Nephron progenitor cell (in vitro differentiated cells): ENCODE measurements around the gene CRLF2.
A peak's percentile ranks its signal among the peaks of the same experiment; 100 is the strongest.
"Not testable (repeated sequence)": the region's sequence is repeated elsewhere in the genome, so short reads cannot be mapped to it uniquely, and the experiment has no call there.

ENCODE experiments used
- DNase-seq: peaks from one replicate; pipeline ENCODE4 v3.0.0; 2021
- H3K27ac Mint-ChIP-seq: 2 replicates; pipeline ENCODE4 v1.8.0; 2021; ENCODE audit warnings: mild to moderate bottlenecking, moderate library complexity, mixed read lengths
- H3K27me3 Mint-ChIP-seq: 2 replicates; pipeline ENCODE4 v1.8.0; 2021; ENCODE audit warnings: mild to moderate bottlenecking, low read depth, mixed read lengths; ENCODE audit not compliant: poor library complexity
- H3K36me3 Mint-ChIP-seq: 2 replicates; pipeline ENCODE4 v1.8.0; 2021; ENCODE audit warnings: low read depth, mixed read lengths
- H3K4me1 Mint-ChIP-seq: 2 replicates; pipeline ENCODE4 v1.8.0; 2021; ENCODE audit warnings: mixed read lengths
- H3K4me3 Mint-ChIP-seq: 2 replicates; pipeline ENCODE4 v1.8.0; 2021; ENCODE audit warnings: mild to moderate bottlenecking, moderate library complexity, mixed read lengths
- H3K9me3 Mint-ChIP-seq: 2 replicates; pipeline ENCODE4 v1.8.0; 2021; ENCODE audit warnings: mild to moderate bottlenecking, moderate library complexity, mixed read lengths
- CTCF ChIP-seq: fragments of 200-600 bp; sonication (generic); IDR thresholded peaks from 2 replicates; pipeline ENCODE4 v1.5.0; 2021; ENCODE audit warnings: antibody characterized with exemption

Gene CRLF2

GRCh38 chrX:1181170-1181569 is 31.3 kb downstream of the CRLF2 start:
- no peak overlapping the region for H3K4me3 Mint-ChIP-seq
- H3K36me3 Mint-ChIP-seq, result no peaks in the 10 kb centered on the region
- no peak for DNase-seq
- peaks cover 6% of the 10 kb centered on the region for H3K27me3 Mint-ChIP-seq
- H3K27ac Mint-ChIP-seq, result no peak overlapping the region
- TF ChIP-seq CTCF, result no peak
- peaks cover 18% of the 10 kb centered on the region for H3K4me1 Mint-ChIP-seq
- H3K9me3 Mint-ChIP-seq, result peaks cover 3% of the 10 kb centered on the region

GRCh38 chrX:1178580-1179057 is 33.8 kb downstream of the CRLF2 start:
- peaks cover 6% of the 10 kb centered on the region for H3K27me3 Mint-ChIP-seq
- H3K27ac Mint-ChIP-seq, result peak overlapping the region; percentile 36
- no peaks in the 10 kb centered on the region for H3K36me3 Mint-ChIP-seq
- peaks cover 18% of the 10 kb centered on the region for H3K4me1 Mint-ChIP-seq
- H3K9me3 Mint-ChIP-seq, result peaks cover 3% of the 10 kb centered on the region
- DNase-seq, result no peak
- H3K4me3 Mint-ChIP-seq, result no peak overlapping the region
- TF ChIP-seq CTCF, result no peak

DNA sequence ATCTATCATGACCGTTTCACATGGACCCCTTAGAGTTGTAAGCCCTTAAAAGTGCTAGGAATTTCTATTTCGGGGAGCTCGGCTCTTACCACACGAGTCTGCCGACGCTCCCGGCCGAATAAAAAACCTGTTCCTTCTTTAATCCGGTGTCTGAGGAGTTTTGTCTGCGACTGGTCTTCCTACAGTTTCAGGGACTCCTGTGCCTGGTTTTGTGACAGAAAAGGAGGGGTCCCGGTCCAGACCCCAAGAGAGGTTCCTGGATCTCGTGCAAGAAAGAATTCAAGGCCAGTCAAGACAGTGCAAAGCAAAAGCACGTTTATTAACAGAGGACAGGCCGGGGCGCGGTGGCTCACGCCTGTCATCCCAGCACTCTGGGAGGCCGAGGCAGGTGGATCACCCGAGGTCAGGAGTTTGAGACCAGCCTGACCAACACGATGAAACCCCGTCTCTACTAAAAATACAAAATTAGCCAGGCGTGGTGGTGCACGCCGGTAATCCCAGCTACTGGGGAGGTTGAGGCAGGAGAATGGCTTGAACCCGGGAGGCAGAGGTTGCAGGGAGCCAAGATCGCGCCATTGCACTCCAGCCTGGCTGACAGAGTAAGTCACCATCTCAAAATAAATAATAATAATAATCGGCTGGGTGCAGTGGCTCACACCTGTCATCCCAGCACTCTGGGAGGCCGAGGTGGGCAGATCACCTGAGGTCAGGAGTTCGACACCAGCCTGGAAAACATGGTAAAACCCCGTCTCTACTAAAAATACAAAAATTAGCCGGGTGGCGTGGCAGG is 35.7 kb downstream of the CRLF2 start:
- not testable (repeated sequence) for DNase-seq, H3K36me3 Mint-ChIP-seq, H3K27ac Mint-ChIP-seq, H3K9me3 Mint-ChIP-seq, H3K4me3 Mint-ChIP-seq
- Mint-ChIP-seq H3K27me3 (peaks cover 19% of the 10 kb centered on the region), H3K4me1 (peaks cover 24% of the 10 kb centered on the region)

DNA sequence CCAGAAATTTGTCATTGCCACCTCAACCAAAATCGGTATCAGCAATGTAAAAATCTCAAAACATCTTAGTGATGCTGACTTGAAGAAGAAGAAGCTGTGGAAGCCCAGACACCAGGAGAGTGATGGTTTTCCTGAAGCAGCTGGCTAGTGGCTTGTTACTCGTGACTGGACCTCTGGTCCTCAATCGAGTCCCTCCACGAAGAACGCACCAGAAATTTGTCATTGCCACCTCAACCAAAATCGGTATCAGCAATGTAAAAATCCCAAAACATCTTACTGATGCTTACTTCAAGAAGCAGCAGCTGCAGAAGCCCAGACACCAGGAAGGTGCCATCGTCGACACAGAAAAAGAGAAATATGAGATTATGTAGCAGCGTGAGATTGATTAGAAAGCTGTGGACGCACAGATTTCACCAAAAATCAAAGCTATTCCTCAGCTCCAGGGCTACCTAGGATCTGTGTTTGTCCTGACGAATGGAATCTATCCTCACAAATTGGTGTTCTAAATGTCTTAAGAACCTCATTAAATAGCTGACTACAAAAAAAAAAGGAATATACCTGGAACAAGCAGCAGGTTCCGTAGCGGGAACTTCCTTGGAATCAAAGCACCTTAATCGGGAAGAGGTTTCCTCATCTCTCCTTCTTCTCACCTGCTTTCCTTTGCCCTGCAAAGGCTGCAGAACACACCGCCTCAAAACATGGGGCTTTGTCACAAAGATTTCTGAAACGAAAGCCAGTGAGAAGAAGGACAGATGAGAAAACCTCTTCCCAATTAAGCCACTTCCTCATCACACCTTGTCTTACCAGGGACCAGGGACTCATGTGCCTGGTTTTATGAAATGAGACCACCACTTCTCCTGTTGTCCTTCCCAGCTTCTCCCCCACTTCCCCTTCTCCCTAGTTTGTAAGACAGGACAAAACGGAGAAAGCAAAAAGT is 37.6 kb downstream of the CRLF2 start:
- H3K36me3 Mint-ChIP-seq, H3K27ac Mint-ChIP-seq, H3K9me3 Mint-ChIP-seq, H3K4me3 Mint-ChIP-seq, DNase-seq: not testable (repeated sequence)
- peaks cover 29% of the 10 kb centered on the region for H3K27me3 Mint-ChIP-seq
- peaks cover 29% of the 10 kb centered on the region for H3K4me1 Mint-ChIP-seq

DNA sequence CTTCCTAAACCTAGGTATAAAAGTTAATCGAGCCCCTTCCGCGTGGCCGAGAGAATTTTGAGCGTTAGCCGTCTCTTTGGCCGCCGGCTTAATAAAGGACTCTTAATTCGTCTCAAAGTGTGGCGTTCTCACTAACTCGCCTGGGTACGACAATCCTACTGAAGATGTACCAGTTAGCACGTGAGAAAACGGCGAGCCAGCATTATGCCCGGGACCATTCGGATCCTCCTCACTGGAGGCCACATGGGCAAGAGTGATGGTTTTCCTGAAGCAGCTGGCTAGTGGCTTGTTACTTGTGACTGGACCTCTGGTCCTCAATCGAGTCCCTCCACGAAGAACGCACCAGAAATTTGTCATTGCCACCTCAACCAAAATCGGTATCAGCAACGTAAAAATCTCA is 39.0 kb downstream of the CRLF2 start:
- not testable (repeated sequence) for DNase-seq

GRCh38 chrX:1172496-1172895 is 40.0 kb downstream of the CRLF2 start:
- Mint-ChIP-seq H3K27ac (peak overlapping the region; percentile 8), H3K27me3 (peaks cover 41% of the 10 kb centered on the region), H3K4me3 (no peak overlapping the region), H3K36me3 (no peaks in the 10 kb centered on the region), H3K9me3 (peaks cover 6% of the 10 kb centered on the region), H3K4me1 (peaks cover 23% of the 10 kb centered on the region)
- TF ChIP-seq CTCF, result no peak
- no peak for DNase-seq

More for the DNA sequence above, 39.0 kb downstream of the CRLF2 start:
- Mint-ChIP-seq H3K4me1 (peaks cover 25% of the 10 kb centered on the region), H3K27ac (peak overlapping the region; percentile 62), H3K27me3 (peaks cover 34% of the 10 kb centered on the region)
- not testable (repeated sequence) for H3K4me3 Mint-ChIP-seq, H3K9me3 Mint-ChIP-seq, H3K36me3 Mint-ChIP-seq

DNA sequence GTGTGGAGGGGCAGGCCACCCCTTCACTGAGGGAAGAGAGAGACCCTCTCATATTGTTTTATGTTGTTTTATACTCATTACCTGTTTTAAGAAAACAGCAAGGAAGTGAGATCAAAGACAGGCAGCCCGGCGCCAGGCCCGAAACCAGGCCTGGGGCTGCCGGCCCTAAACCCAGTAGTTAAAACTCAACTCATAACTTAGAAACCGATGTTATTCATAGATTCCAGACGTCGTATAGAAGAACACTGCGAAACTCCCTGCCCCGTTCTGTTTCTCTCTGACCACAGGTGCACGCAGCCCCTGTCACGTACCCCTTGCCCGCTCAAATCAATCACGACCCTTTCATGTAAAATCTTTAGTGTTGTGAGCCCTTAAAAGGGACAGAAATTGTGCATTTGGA is 40.5 kb downstream of the CRLF2 start:
- H3K36me3 Mint-ChIP-seq, DNase-seq, H3K4me3 Mint-ChIP-seq, H3K9me3 Mint-ChIP-seq: not testable (repeated sequence)
- Mint-ChIP-seq H3K27ac (peak overlapping the region; percentile 8), H3K27me3 (peaks cover 41% of the 10 kb centered on the region), H3K4me1 (peaks cover 27% of the 10 kb centered on the region)
